ENCODE measurements around the gene THRB.

GRCh38 chr3:24240306-24240705, 254.3 kb downstream of the THRB start:
- TF ChIP-seq CTCF (tag by site-specific recombination; IDR thresholded peaks at IDR 0.05) (no peak), ZNF335 (tag by site-specific recombination; conservative IDR thresholded peaks at IDR 0.05) (no peak), ZNF624 (tag by site-specific recombination; IDR thresholded peaks at IDR 0.05) (no peak), ZNF114 (tag by site-specific recombination; IDR thresholded peaks at IDR 0.05) (no peak), ZNF704 (tag by site-specific recombination; IDR thresholded peaks at IDR 0.05) (no peak), ZNF416 (tag by site-specific recombination; IDR thresholded peaks at IDR 0.05) (no peak), SETDB1 (IDR thresholded peaks at IDR 0.05; ENCODE audit: insufficient read length, low read length) (no peak)
